ENCODE measurements around the gene MPP2. TPM values are rescaled to one million over a fixed set of nuclear protein-coding genes. Genes with fewer than 3 reads are reported as not detected.

MPP2 gene
- total RNA-seq, 1 donor, result under 0.01 TPM

DNA sequence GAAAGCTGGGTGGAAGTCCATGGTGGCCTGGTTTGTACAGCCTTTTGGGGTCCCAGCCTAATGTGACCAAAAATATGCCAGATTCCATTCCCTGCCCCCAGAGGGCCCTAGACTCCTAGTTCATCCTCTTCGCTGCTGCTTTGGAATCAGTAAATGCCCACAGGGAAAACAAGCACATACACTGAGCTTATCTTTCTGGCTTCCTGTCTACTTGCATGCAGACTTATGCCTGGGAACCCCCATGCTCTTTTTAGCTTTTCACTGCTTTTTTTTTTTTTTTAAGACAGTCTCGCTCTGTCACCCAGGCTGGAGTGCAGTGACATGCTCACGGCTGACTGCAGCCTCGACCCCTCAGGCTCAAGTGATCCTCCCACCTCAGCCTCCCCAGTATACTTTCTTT lies 66.5 kb downstream of the MPP2 start:
- peak; percentile 46 for TF ChIP-seq CTCF (IDR thresholded peaks at IDR 0.05; ENCODE audit: insufficient read depth, low read depth, low read length)
- DNase-seq (ENCODE audit: low read depth), result peak; percentile 47

DNA sequence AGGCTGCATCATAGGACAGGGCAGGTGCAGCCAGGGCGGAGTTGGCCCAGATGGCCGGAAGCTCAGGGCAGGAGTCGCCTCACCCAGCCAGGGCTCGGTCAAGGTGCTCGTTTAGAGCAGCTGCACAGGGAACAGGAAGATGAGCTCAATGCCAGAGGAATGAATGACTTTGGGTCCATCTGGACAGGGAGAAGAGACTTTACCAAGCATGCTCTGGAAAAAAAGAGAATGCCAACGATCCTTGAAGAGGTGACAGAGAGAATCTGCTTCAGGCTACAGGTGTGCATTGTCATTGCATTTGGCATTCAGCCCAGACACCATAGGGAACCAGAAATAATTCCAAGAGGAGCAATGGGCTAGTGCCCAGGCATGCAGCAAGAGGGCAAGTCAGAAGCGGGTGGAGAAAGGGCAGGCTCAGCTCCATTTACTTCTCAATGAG lies 67.6 kb downstream of the MPP2 start:
- TF ChIP-seq CTCF (IDR thresholded peaks at IDR 0.05; ENCODE audit: insufficient read depth, low read depth, low read length), result no peak
- no peak for DNase-seq (ENCODE audit: low read depth)
- no peak overlapping the region for H3K4me3 ChIP-seq (ENCODE audit: low read depth, low read length)

More for the DNA sequence above, 66.5 kb downstream of the MPP2 start:
- no peak overlapping the region for H3K4me3 ChIP-seq (ENCODE audit: low read depth, low read length)

- H3K4me3 ChIP-seq (ENCODE audit: low read depth, low read length), result no peak overlapping the region
- no peak for TF ChIP-seq CTCF (IDR thresholded peaks at IDR 0.05; ENCODE audit: insufficient read depth, low read depth, low read length)
- peak; percentile 13 for DNase-seq (ENCODE audit: low read depth)
Measured at GRCh38 chr17:43834106-43834505, 73.2 kb downstream of the MPP2 start.

DNA sequence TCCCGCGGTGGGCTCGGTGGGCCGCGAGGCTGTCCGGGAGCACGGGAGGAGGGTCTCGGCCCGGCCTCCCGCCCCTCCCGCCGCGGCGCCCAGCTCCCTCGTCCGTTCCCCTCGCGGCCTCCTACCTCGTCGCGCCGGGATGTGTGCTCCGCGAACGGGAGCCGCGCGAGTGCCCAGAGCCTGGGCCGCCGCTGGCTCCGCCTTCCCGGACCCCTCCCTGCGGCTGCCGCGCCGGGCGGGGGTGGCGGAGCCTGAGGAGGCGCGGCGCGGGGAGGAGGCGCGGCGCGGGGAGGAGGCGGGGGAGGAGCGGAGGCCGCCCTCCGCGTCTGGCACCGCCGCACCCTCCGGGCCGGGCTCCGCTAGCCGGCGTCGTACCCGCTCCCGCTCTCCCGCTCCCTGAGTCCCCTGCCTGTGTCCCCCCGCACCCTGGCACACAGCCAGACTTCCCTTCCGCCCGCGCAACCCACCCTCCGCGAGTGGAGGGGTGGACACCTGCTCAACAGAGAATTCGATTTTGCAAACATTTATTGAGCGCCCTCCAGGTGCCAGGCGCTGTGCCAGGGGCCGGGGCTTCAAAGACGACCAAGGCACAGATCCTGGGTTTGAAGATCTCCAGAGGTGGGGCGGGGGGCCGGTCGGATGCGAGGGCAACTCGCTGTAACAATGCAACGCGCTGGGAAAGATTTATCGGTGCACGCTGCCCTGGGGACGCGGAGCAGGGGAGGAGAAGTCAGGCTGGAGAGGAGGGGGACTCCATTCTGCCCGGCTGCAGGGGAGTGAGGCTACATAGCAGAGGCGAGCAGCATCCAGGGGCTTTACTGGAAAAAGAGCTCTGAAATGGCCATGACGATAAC lies 74.1 kb downstream of the MPP2 start, which contains the start of gene MPP3:
MPP3 (minus strand) TSS at position 171 of the 854 bp plus-strand sequence. CDS start 1,240 bp downstream, outside the sequence.
- peak; percentile 72 for DNase-seq (ENCODE audit: low read depth)
- TF ChIP-seq CTCF (IDR thresholded peaks at IDR 0.05; ENCODE audit: insufficient read depth, low read depth, low read length), result no peak
- H3K4me3 ChIP-seq (ENCODE audit: low read depth, low read length), result peak within 1 kb of the TSS; percentile 66

GRCh38 chr17:43832168-43832975 lies 75.0 kb downstream of the MPP2 start:
- no peak for TF ChIP-seq CTCF (IDR thresholded peaks at IDR 0.05; ENCODE audit: insufficient read depth, low read depth, low read length)
- H3K4me3 ChIP-seq (ENCODE audit: low read depth, low read length), result peak overlapping the region; percentile 66
- DNase-seq (ENCODE audit: low read depth), result peak; percentile 67

GRCh38 chr17:43831633-43832032 lies 75.7 kb downstream of the MPP2 start:
- no peak overlapping the region for H3K4me3 ChIP-seq (ENCODE audit: low read depth, low read length)
- no peak for TF ChIP-seq CTCF (IDR thresholded peaks at IDR 0.05; ENCODE audit: insufficient read depth, low read depth, low read length)
- no peak for DNase-seq (ENCODE audit: low read depth)

Measured in fibroblast of villous mesenchyme (primary cell).